IPS-11a (cell line): ENCODE data around the gene CCBE1.
"Not testable (repeated sequence)": the region's sequence is repeated elsewhere in the genome, so short reads cannot be mapped to it uniquely, and the experiment has no call there.

ENCODE experiments used
- H3K4me3 ChIP-seq: one replicate; pipeline ENCODE4 v1.5.1; 2013; ENCODE audit warnings: low read depth, low read length, control low read depth

The CCBE1 gene

GRCh38 chr18:59685501-59685900, 11.7 kb downstream of the CCBE1 start:
- no peak overlapping the region for H3K4me3 ChIP-seq

DNA sequence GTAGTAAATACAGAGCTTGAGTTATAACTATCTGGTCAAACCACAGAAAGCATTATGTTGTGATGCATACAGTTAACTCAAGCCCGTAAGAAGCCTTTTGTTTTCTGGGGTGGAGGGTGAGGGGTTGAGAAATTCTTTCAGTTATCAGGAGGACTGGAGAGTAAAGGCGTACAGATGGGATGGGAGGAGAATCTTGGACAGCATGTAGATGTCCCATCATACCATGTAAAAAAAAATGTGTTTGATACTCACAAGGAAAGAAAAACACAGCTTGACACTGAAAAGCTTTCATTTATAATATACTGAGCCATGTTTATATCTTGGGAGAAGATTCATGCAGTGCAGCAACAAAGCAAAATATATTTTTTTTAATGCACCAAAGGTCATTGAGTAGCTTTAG, 12.4 kb downstream of the CCBE1 start:
- H3K4me3 ChIP-seq = no peak overlapping the region

GRCh38 chr18:59681521-59682004, 15.7 kb downstream of the CCBE1 start:
- no peak overlapping the region for H3K4me3 ChIP-seq

- no peak overlapping the region for H3K4me3 ChIP-seq
These were observed 16.2 kb downstream of the CCBE1 start for GRCh38 chr18:59681051-59681450.

- no peak overlapping the region for H3K4me3 ChIP-seq
These were observed 21.9 kb downstream of the CCBE1 start for GRCh38 chr18:59675346-59675745.

DNA sequence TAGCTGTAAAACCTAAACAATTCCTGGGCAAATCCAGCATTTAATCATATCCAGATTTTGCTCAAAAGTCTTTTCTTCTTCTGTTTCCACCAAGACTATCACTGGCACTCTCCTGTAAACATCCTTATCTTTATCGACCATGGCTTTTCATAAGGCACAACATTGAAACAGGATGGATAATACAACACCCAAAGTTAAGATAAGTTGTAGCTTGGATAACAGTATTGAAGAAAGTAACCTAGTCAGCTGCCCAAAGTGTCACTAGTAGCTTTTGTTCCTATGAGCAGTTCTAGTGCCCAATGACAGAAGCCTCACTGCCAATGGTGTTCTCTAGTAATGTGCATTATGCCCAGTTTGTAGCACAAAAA, 22.3 kb downstream of the CCBE1 start:
- no peak overlapping the region for H3K4me3 ChIP-seq

GRCh38 chr18:59674186-59674902, 22.9 kb downstream of the CCBE1 start:
- no peak overlapping the region for H3K4me3 ChIP-seq

DNA sequence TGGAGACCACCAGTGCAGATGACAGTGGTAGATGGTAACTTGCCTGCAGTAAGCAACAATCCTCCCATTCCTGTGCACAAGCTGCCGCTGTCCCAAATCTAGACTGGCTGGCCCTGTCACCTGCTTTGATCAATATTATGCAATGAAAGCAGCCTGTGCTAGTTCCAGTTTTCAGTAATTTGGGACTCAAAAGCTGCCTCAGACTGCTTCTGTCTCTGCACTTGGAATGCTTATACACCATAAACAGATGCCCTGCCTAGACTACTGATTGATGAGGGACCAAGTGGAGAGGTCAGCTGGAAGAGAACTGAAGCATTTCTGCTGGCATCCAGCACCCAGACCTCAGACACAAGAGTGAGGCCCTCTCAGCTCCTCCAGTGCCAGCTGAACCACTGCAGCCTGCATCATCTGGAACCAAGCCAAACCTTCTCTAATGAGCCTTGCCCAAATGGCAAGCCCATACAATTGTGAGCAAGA, 24.9 kb downstream of the CCBE1 start:
- H3K4me3 ChIP-seq = no peak overlapping the region

DNA sequence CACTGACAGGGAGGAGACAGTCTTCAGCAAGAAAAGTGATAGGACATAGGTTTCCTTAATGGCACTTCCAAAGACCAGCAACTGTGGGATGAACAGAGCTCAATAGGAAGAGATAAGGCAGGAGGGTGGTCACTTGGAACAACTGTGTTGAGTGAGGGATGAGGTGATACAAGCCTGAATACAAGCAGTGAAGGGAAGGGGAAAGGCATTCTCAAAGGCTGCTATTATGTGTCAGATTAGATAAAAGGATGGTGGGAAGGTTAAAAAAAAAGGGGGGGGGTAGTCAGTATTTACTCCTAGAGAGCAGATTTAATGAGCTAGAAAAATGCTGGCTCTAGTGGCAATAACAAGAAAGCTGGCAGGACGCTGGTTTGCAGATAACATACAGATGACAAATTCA, 25.7 kb downstream of the CCBE1 start:
- H3K4me3 ChIP-seq = no peak overlapping the region

GRCh38 chr18:59669872-59670657, 27.2 kb downstream of the CCBE1 start:
- no peak overlapping the region for H3K4me3 ChIP-seq

- no peak overlapping the region for H3K4me3 ChIP-seq
These were observed 29.7 kb downstream of the CCBE1 start for GRCh38 chr18:59667488-59667887.

DNA sequence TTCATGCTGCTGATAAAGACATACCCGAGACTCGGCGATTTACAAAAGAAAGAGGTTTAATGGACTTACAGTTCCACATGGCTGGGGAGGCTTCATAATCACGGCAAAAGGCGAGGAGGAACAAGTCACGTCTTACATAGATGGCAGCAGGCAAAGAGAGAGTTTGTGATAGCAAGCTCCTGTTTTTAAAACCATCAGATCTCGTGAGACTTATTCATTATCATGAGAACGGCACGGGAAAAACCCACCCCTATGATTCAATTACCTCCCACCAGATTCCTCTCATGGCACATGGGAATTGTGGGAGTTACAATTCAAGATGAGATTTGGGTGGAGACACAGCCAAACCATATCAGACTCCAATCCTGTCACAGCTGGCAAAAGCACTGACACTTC, 31.2 kb downstream of the CCBE1 start:
- H3K4me3 ChIP-seq = not testable (repeated sequence)

GRCh38 chr18:59665057-59666006, 31.9 kb downstream of the CCBE1 start:
- H3K4me3 ChIP-seq = no peak overlapping the region

- no peak overlapping the region for H3K4me3 ChIP-seq
These were observed 32.9 kb downstream of the CCBE1 start for GRCh38 chr18:59664329-59664728.

GRCh38 chr18:59663096-59663495, 34.1 kb downstream of the CCBE1 start:
- no peak overlapping the region for H3K4me3 ChIP-seq

DNA sequence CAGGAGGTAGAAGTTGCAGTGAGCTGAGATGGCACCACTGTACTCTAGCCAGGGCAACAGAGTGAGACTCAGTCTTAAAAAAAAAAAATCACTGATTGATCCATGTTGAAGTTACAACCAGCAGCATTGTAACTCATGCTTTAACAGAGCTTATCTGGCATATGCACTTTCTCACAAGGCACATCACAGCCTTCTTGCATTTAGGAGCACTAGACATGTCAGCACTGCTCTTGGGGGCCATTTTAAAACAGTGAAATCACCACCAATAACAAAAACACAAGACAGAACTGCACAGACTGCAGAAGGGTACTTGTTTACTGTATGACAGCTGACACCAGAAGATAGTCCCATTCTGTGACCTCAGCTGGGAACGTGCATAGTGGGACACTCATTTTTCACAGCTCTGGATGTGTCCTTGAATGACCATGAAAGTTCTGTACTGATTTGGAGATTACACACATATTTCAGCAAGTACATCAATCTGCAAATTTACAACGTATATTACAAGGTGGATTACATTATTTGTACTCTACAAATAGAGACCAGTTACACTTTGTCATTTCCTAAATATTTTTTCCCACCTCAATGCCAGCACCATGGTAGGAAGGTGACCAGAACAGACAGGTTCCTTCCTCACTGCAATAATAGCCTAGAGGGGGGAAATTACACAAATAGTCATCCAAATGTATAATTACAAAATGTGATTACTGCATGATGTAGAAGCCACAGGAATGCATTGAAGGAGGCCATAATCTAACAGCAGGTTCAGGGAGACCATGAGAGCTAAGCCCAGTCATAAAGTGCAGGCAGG, 35.1 kb downstream of the CCBE1 start:
- no peak overlapping the region for H3K4me3 ChIP-seq

DNA sequence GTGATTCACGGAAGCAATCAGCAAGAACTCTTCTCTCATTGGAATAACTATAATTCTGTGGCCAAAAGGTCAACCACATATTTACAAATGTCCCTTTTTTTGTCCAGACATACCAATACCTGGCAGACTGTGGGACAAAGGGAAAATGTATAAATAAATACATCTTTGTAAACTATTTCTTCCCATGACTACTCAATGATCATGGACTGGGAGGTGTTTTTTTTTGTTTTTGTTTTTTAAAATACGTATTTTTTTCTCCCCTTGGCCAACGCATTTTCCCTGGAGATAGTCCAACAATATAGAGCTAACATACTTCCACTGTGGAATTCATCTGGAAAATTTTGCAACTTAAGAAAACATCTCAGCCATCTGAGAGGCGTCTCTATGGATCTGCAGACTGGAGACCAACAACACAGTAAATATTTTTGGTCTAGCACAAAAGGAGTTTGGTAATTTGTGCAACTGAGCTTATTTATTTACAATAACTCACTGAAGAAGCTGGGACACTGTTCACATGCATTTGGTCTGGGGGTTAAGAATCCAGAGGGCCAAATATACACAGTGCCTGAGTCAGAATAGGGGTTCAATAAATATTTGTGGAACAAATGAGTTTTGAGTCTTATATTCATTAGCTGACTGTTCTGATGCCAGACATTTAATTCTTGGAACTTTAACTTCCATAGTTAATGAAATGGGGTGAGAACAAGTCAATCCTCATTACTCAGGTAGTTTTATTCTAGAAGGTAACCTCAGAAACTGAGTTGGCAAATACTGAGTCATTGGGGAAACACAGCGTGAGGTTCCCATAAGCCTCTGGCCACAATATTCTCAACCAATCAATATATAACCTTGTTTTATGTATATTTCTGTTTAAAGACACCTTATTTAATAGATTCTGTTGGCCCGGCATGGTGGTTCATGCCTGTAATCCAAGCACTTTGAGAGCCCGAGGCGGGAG, 36.2 kb downstream of the CCBE1 start:
- no peak overlapping the region for H3K4me3 ChIP-seq

DNA sequence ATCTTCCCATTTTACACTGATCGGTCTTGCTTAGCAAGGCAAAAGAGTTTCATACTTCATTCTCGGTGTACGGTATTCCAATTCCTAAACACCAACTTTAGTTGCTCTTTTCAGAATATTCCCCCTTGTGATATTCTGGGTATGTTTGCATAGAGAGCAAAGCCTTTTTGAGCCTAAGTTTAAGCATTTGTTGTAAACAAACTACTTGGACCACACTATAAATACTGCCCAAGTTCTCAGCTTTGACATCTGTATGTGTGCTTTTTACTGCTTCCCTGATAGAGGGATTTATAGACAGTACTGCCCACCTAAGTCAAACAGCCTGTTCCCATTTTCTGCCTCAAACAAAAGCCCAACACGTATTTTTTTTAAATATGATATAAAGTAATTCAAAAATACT, 36.9 kb downstream of the CCBE1 start:
- H3K4me3 ChIP-seq = no peak overlapping the region

DNA sequence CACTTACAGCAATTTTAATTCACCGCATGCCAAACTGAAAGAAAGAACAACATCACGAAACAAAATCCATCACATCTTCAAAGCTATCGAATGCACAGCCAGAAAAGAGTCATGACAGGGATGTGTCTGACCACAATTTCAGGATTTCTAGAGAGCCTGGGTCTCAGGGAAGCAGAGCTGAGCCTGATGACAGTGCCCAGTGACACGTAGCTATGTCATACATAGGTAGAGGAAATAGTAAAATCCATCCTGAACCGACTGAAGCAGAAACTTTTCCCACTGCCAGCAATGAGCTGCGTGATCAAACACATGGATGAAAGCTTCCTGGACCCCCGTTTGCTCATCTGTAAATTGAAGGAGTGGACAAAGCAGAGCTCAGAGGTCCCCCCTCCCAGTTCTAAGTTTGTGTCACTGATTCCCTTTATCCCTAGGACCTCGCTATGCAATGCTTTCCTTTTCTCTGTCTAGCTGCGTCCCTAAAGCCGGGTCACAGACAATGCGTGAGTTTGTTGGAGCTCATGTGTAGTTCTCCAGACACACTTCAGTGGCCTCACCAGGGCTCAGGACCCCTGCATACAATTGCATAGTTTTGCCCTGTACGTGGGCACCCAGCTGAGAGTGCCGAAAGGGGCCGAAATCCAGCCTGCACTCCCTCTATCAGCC, 37.6 kb downstream of the CCBE1 start:
- no peak overlapping the region for H3K4me3 ChIP-seq
